GM12864 (cell line): ENCODE measurements around the gene ADIPOR2.

Experiments used
- DNase-seq: peaks from one replicate; pipeline ENCODE4 v3.0.0-alpha.2; 2011; ENCODE audit warnings: low read depth
- H3K4me3 ChIP-seq: 2 replicates; pipeline ENCODE4 v1.5.1; 2011; ENCODE audit warnings: mild to moderate bottlenecking, low read depth, low read length, control low read depth
- CTCF ChIP-seq: IDR thresholded peaks from 2 replicates; pipeline ENCODE4 v1.5.1; 2011; ENCODE audit warnings: low read depth, mild to moderate bottlenecking, moderate library complexity, low read length, control low read depth, inconsistent platforms; ENCODE audit errors: missing control alignments

ADIPOR2 gene

GRCh38 chr12:1767407-1768090 is 76.7 kb downstream of the ADIPOR2 start:
- no peak overlapping the region for H3K4me3 ChIP-seq
- DNase-seq, result no peak
- no peak for TF ChIP-seq CTCF

- H3K4me3 ChIP-seq, result no peak overlapping the region
- DNase-seq, result no peak
- no peak for TF ChIP-seq CTCF
Observed at GRCh38 chr12:1768615-1769014, 77.7 kb downstream of the ADIPOR2 start.

GRCh38 chr12:1769809-1770494 is 79.1 kb downstream of the ADIPOR2 start:
- no peak for DNase-seq
- H3K4me3 ChIP-seq, result no peak overlapping the region
- no peak for TF ChIP-seq CTCF

- no peak for DNase-seq
- no peak for TF ChIP-seq CTCF
- no peak overlapping the region for H3K4me3 ChIP-seq
Observed at GRCh38 chr12:1773937-1774655, 83.2 kb downstream of the ADIPOR2 start.

- no peak overlapping the region for H3K4me3 ChIP-seq
Observed at GRCh38 chr12:1776170-1776921, 85.5 kb downstream of the ADIPOR2 start.

More at GRCh38 chr12:1776170-1776921, 85.5 kb downstream of the ADIPOR2 start:
- no peak for DNase-seq
- no peak for TF ChIP-seq CTCF
